IMR-90 (cell line): Measurements from ENCODE around the gene FAM240A. TPM values are rescaled to one million over a fixed set of nuclear protein-coding genes. Genes with fewer than 3 reads are reported as not detected.

Experiments
- ATAC-seq: fragments of 200-7000 bp; cut with Tn5 transposase; 2 replicates; pipeline ENCODE4 v1.9.1; 2020; ENCODE audit warnings: low read depth, mild to moderate bottlenecking, moderate library complexity
- BruUV-seq: library from RNA; stranded (reverse); fragments of 400-500 nt; replicated peaks from 2 replicates; lab custom pipeline; 2021; lab: Mats Ljungman, UMichigan
- CTCF ChIA-PET: fragments of 300-600 bp; formaldehyde crosslinking; extraction: SDS; loops from one replicate; lab custom pipeline; 2021; ENCODE audit warnings: antibody characterized with exemption; lab: Yijun Ruan, JAX
- POLR2A ChIA-PET: fragments of 300-600 bp; sonication (Branson Sonifier 250); formaldehyde crosslinking; loops from one replicate; lab custom pipeline; 2022; ENCODE audit warnings: antibody characterized with exemption; ENCODE audit not compliant: unreplicated experiment; lab: Charles Lee
- DNase-seq: peaks from one replicate; pipeline ENCODE4 v3.0.0; 2013
- H2AFZ ChIP-seq: replicated peaks from 2 replicates; pipeline ENCODE3; 2013; ENCODE audit warnings: low read length, mild to moderate bottlenecking; ENCODE audit not compliant: poor library complexity
- H2AK5ac ChIP-seq: 2 replicates; pipeline ENCODE4 v1.6.1; 2013; ENCODE audit warnings: low read depth, low read length, inconsistent platforms
- H2AK9ac ChIP-seq: replicated peaks from 2 replicates; pipeline ENCODE3; 2013; ENCODE audit warnings: mild to moderate bottlenecking, low read depth, low read length, moderate library complexity; ENCODE audit not compliant: poor library complexity
- H2BK120ac ChIP-seq: 2 replicates; pipeline ENCODE4 v1.6.1; 2013; ENCODE audit warnings: low read depth, low read length, inconsistent platforms
- H2BK15ac ChIP-seq: 3 replicates; pipeline ENCODE4 v1.6.1; 2013; ENCODE audit warnings: low read depth, low read length, inconsistent platforms
- H2BK20ac ChIP-seq: 2 replicates; pipeline ENCODE4 v1.6.1; 2013; ENCODE audit warnings: low read depth, mild to moderate bottlenecking, inconsistent platforms, low read length, moderate library complexity
- H2BK5ac ChIP-seq: 2 replicates; pipeline ENCODE4 v1.6.1; 2013; ENCODE audit warnings: mild to moderate bottlenecking, low read depth, low read length, inconsistent platforms; ENCODE audit not compliant: poor library complexity, severe bottlenecking
- H3K14ac ChIP-seq: replicated peaks from 2 replicates; pipeline ENCODE4 v1.6.1; 2013; ENCODE audit warnings: low read depth, low read length, inconsistent platforms
- H3K18ac ChIP-seq: 2 replicates; pipeline ENCODE4 v1.6.1; 2013; ENCODE audit warnings: low read depth, low read length, control low read depth
- H3K23ac ChIP-seq: 2 replicates; pipeline ENCODE4 v1.6.1; 2013; ENCODE audit warnings: low read depth, low read length, inconsistent platforms
- H3K27ac ChIP-seq: 2 replicates; pipeline ENCODE4 v1.5.1; 2013; ENCODE audit warnings: mild to moderate bottlenecking, control low read depth, low read length; ENCODE audit not compliant: insufficient read depth
- H3K27me3 ChIP-seq: 2 replicates; pipeline ENCODE4 v1.6.1; 2013; ENCODE audit warnings: low read length; ENCODE audit not compliant: control insufficient read depth, insufficient read depth
- H3K36me3 ChIP-seq: 2 replicates; pipeline ENCODE4 v1.6.1; 2013; ENCODE audit warnings: low read length, mixed read lengths; ENCODE audit not compliant: control insufficient read depth, insufficient read depth
- H3K4ac ChIP-seq: 2 replicates; pipeline ENCODE4 v1.6.1; 2013; ENCODE audit warnings: low read depth, low read length, inconsistent platforms
- H3K4me1 ChIP-seq: 2 replicates; pipeline ENCODE4 v1.6.1; 2013; ENCODE audit warnings: low read length, mixed read lengths; ENCODE audit not compliant: control insufficient read depth, insufficient read depth
- H3K4me2 ChIP-seq: 2 replicates; pipeline ENCODE4 v1.6.1; 2013; ENCODE audit warnings: low read depth, mild to moderate bottlenecking, control low read depth, low read length, moderate library complexity
- H3K4me3 ChIP-seq: 2 replicates; pipeline ENCODE4 v1.5.1; 2013; ENCODE audit warnings: low read depth, mild to moderate bottlenecking, control low read depth, low read length, moderate library complexity; ENCODE audit not compliant: insufficient read depth
- H3K56ac ChIP-seq: 2 replicates; pipeline ENCODE4 v1.6.1; 2013; ENCODE audit warnings: low read length, inconsistent platforms; ENCODE audit not compliant: insufficient read depth; ENCODE audit errors: extremely low read depth
- H3K79me1 ChIP-seq, 2 experiments: 2 replicates each; pipeline ENCODE4 v1.6.1; 2013; ENCODE audit warnings: low read length in 2 of 2, inconsistent platforms in 1 of 2, low read depth in 1 of 2
- H3K9ac ChIP-seq: 2 replicates; pipeline ENCODE4 v1.6.1; 2013; ENCODE audit warnings: low read depth, low read length, control low read depth
- H3K9me1 ChIP-seq: 2 replicates; pipeline ENCODE4 v1.6.1; 2013; ENCODE audit warnings: low read length, inconsistent platforms; ENCODE audit not compliant: insufficient read depth
- H3K9me3 ChIP-seq: 2 replicates; pipeline ENCODE4 v1.6.1; 2013; ENCODE audit warnings: low read length; ENCODE audit not compliant: control insufficient read depth, insufficient read depth
- H4K20me1 ChIP-seq: 2 replicates; pipeline ENCODE4 v1.6.1; 2013; ENCODE audit warnings: low read length, inconsistent platforms; ENCODE audit not compliant: insufficient read depth
- H4K5ac ChIP-seq: 2 replicates; pipeline ENCODE4 v1.6.1; 2013; ENCODE audit warnings: mild to moderate bottlenecking, low read depth, low read length, control low read depth
- H4K8ac ChIP-seq, 2 experiments: 2 replicates each; pipeline ENCODE4 v1.6.1; 2013; ENCODE audit warnings: low read depth in 2 of 2, low read length in 2 of 2, control low read depth in 1 of 2, inconsistent platforms in 1 of 2
- H4K91ac ChIP-seq: 2 replicates; pipeline ENCODE4 v1.6.1; 2013; ENCODE audit warnings: low read depth, low read length, inconsistent platforms; ENCODE audit not compliant: insufficient read depth
- BHLHE40 ChIP-seq: fragments of 150-350 bp; IDR thresholded peaks from 2 replicates; pipeline ENCODE4 v1.6.1; 2016; ENCODE audit warnings: mild to moderate bottlenecking, low read depth, low read length
- CEBPB ChIP-seq: IDR thresholded peaks from 2 replicates; pipeline ENCODE4 v1.6.1; 2012; ENCODE audit warnings: low read depth, low read length, improper control_type of control experiment
- CTCF ChIP-seq: conservative IDR thresholded peaks from 2 replicates; pipeline ENCODE4 v1.5.1; 2012; ENCODE audit warnings: mild to moderate bottlenecking, low read depth, low read length, improper control_type of control experiment
- FOS ChIP-seq: fragments of 150-350 bp; IDR thresholded peaks from 2 replicates; pipeline ENCODE4 v1.6.1; 2016; ENCODE audit warnings: low read depth, low read length
- MAZ ChIP-seq: IDR thresholded peaks from 2 replicates; pipeline ENCODE4 v1.6.1; 2012; ENCODE audit warnings: low read depth, mild to moderate bottlenecking, low read length, improper control_type of control experiment, moderate library complexity, borderline replicate concordance
- MXI1 ChIP-seq: IDR thresholded peaks from 2 replicates; pipeline ENCODE4 v1.6.1; 2012; ENCODE audit warnings: low read depth, mild to moderate bottlenecking, low read length, moderate library complexity, borderline replicate concordance
- NFE2L2 ChIP-seq: fragments of 150-350 bp; IDR thresholded peaks from 2 replicates; pipeline ENCODE4 v1.6.1; 2016; ENCODE audit warnings: low read depth, mild to moderate bottlenecking, low read length
- POLR2A ChIP-seq: IDR thresholded peaks from 2 replicates; pipeline ENCODE4 v1.6.1; 2012; ENCODE audit warnings: mild to moderate bottlenecking, low read depth, low read length
- RAD21 ChIP-seq: IDR thresholded peaks from 2 replicates; pipeline ENCODE4 v1.6.1; 2012; ENCODE audit warnings: low read length, improper control_type of control experiment
- RCOR1 ChIP-seq: IDR thresholded peaks from 2 replicates; pipeline ENCODE4 v1.6.1; 2012; ENCODE audit warnings: mild to moderate bottlenecking, low read length, improper control_type of control experiment; ENCODE audit not compliant: insufficient replicate concordance
- RFX5 ChIP-seq: IDR thresholded peaks from 2 replicates; pipeline ENCODE4 v1.8.0; 2012; ENCODE audit warnings: low read depth, mild to moderate bottlenecking, low read length, moderate library complexity
- SMC3 ChIP-seq: fragments of 150-350 bp; IDR thresholded peaks from 2 replicates; pipeline ENCODE4 v1.6.1; 2016; ENCODE audit warnings: low read depth, mild to moderate bottlenecking, antibody characterized with exemption, low read length, moderate library complexity
- USF2 ChIP-seq: fragments of 150-350 bp; IDR thresholded peaks from 2 replicates; pipeline ENCODE4 v1.6.1; 2017; ENCODE audit warnings: mild to moderate bottlenecking, antibody characterized with exemption, low read length, low read depth
- WGBS, 2 experiments: methylation state at CpG; one replicate each; pipeline versions ENCODE4 v1.1.5 to v1.1.7; 2013; ENCODE audit warnings: missing lambda C conversion rate in 2 of 2; ENCODE audit not compliant: insufficient read length in 1 of 2; ENCODE audit errors: extremely low coverage in 2 of 2; 5-methylcytosine and 5-hydroxymethylcytosine counted together
- dilution Hi-C: fragments of 300-500 bp; cut with HindIII; formaldehyde crosslinking; loops from one replicate; pipeline ENCODE4 v1.14.3; 2018; ENCODE audit warnings: low sequenced_read_pairs; ENCODE audit not compliant: unreplicated experiment
- in situ Hi-C: fragments of 300-500 bp; cut with MboI; formaldehyde crosslinking; loops from 3 replicates; pipeline ENCODE4 v1.14.3; 2019; ENCODE audit warnings: low sequenced_read_pairs, inconsistent platforms, mixed read lengths
- intact Hi-C: fragments of 100-400 bp; cut with micrococcal nuclease; formaldehyde crosslinking; loops from 2 replicates; pipeline ENCODE4 v1.10.0; 2022
- polyA plus RNA-seq, 3 experiments: library from polyadenylated mRNA; depleted of rRNA; stranded (reverse); fragments of >200 nt; gene quantifications; 2 replicates each; pipeline ENCODE4 v1.2.3, GENCODE V29; 2012; ENCODE audit warnings: low replicate concordance in 1 of 3
- total RNA-seq: library from RNA; depleted of rRNA; stranded (reverse); fragments of >200 nt; gene quantifications from 2 replicates; pipeline ENCODE4 v1.2.3, GENCODE V29; 2012

FAM240A gene
- total and polyA plus RNA-seq, 2 of the 4 experiments (the other 2 are of a cell fraction): not detected

GRCh38 chr3:46640927-46641326, 28.6 kb downstream of the FAM240A start:
- dilution Hi-C loops: no loop called here
- Histone ChIP-seq H3K4ac (no peak overlapping the region), H2AK5ac (no peak overlapping the region), H3K4me2 (no peak overlapping the region), H3K27me3 (peaks cover 16% of the 10 kb centered on the region; the same call in 1 of the 2 replicates), H3K9me1 (no peaks in the 10 kb centered on the region), H2BK20ac (no peak overlapping the region), H2AK9ac (no peak overlapping the region), H2BK120ac (no peak overlapping the region), H3K23ac (no peak overlapping the region), H3K36me3 (no peaks in the 10 kb centered on the region), H3K18ac (no peak overlapping the region), H3K27ac (no peak overlapping the region), H3K9ac (no peak overlapping the region), H3K56ac (no peak overlapping the region), H4K5ac (no peak overlapping the region), H4K8ac (no peak overlapping the region), H3K79me1 (no peaks in the 10 kb centered on the region), H2BK5ac (no peak overlapping the region), H3K9me3 (peaks cover 16% of the 10 kb centered on the region), H2BK15ac (no peak overlapping the region), H3K14ac (no peak overlapping the region), H4K20me1 (no peaks in the 10 kb centered on the region), H4K91ac (no peak overlapping the region), H2AFZ (no peak overlapping the region), H3K4me1 (peaks cover 3% of the 10 kb centered on the region; the same call in 1 of the 2 replicates), H3K4me3 (no peak overlapping the region)
- BruUV-seq: no TSS peak
- DNase-seq (no peak), ATAC-seq (no peak)
- ChIA-PET CTCF (interaction anchor here (0.8 kb wide), 1 partner anchor 153 kb away, joined by 3 read pairs; no protein-coding TSS in a partner anchor), POLR2A (no interaction called here)
- intact Hi-C loops: no loop called here
- in situ Hi-C loops: no loop called here
- WGBS, 2 experiments: 50% methylated on average over 1 of the region's 3 CpGs; no CpG with 5 or more reads in 1 of the 2 experiments
- no peak for TF ChIP-seq SMC3
- no peak for TF ChIP-seq FOS
- no peak for TF ChIP-seq NFE2L2
- TF ChIP-seq RFX5: no peak
- no peak for TF ChIP-seq BHLHE40
- TF ChIP-seq CTCF: no peak
- TF ChIP-seq RAD21: no peak
- TF ChIP-seq CEBPB: no peak
- TF ChIP-seq MAZ: no peak
- no peak for TF ChIP-seq MXI1
- TF ChIP-seq POLR2A: no peak
- no peak for TF ChIP-seq RCOR1
- no peak for TF ChIP-seq USF2
